Nephron (organoid): ENCODE measurements around the gene BCAS4.

Source experiments
- H3K27ac Mint-ChIP-seq, 3 experiments: 2 replicates each; pipeline ENCODE4 v1.8.0; 2020; ENCODE audit warnings: mixed read lengths in 3 of 3, mild to moderate bottlenecking in 2 of 3, moderate library complexity in 1 of 3
- H3K27me3 Mint-ChIP-seq: 2 replicates; pipeline ENCODE4 v1.8.0; 2021; ENCODE audit warnings: low read depth, mild to moderate bottlenecking, moderate library complexity, mixed read lengths
- H3K36me3 Mint-ChIP-seq: 2 replicates; pipeline ENCODE4 v1.8.0; 2020; ENCODE audit warnings: low read depth, mixed read lengths
- H3K4me1 Mint-ChIP-seq: 2 replicates; pipeline ENCODE4 v1.8.0; 2020; ENCODE audit warnings: mixed read lengths
- H3K4me3 Mint-ChIP-seq, 3 experiments: 2 replicates each; pipeline ENCODE4 v1.8.0; 2020; ENCODE audit warnings: mild to moderate bottlenecking in 3 of 3, mixed read lengths in 3 of 3, moderate library complexity in 2 of 3
- H3K9me3 Mint-ChIP-seq: 2 replicates; pipeline ENCODE4 v1.8.0; 2020; ENCODE audit warnings: mixed read lengths
- CTCF ChIP-seq, 3 experiments: fragments of 200-600 bp; sonication (generic); IDR thresholded peaks; one replicate each; pipeline ENCODE4 v1.5.0; 2021; ENCODE audit warnings: antibody characterized with exemption in 3 of 3; ENCODE audit not compliant: unreplicated experiment in 3 of 3

BCAS4 gene

GRCh38 chr20:50783903-50784302, 11.0 kb upstream of the BCAS4 start:
- H3K9me3 Mint-ChIP-seq, result no peaks in the 10 kb centered on the region
- H3K4me3 Mint-ChIP-seq, result no peak overlapping the region
- H3K36me3 Mint-ChIP-seq, result no peaks in the 10 kb centered on the region
- H3K27ac Mint-ChIP-seq, result no peak overlapping the region
- TF ChIP-seq CTCF (IDR thresholded peaks at IDR 0.05; ENCODE audit: unreplicated experiment in 3 of 3), result no peak
- peaks cover 8% of the 10 kb centered on the region for H3K27me3 Mint-ChIP-seq
- H3K4me1 Mint-ChIP-seq, result peaks cover 12% of the 10 kb centered on the region

- H3K27me3 Mint-ChIP-seq, result peaks cover 8% of the 10 kb centered on the region
- no peaks in the 10 kb centered on the region for H3K9me3 Mint-ChIP-seq
- H3K4me1 Mint-ChIP-seq, result peaks cover 13% of the 10 kb centered on the region
- no peak overlapping the region for H3K27ac Mint-ChIP-seq
- no peaks in the 10 kb centered on the region for H3K36me3 Mint-ChIP-seq
- H3K4me3 Mint-ChIP-seq, result no peak overlapping the region
- TF ChIP-seq CTCF (IDR thresholded peaks at IDR 0.05; ENCODE audit: unreplicated experiment in 3 of 3), result no peak
These were observed 10.4 kb upstream of the BCAS4 start for GRCh38 chr20:50784464-50784863.

- Mint-ChIP-seq H3K27me3 (no peaks in the 10 kb centered on the region), H3K4me1 (peaks cover 26% of the 10 kb centered on the region), H3K36me3 (no peaks in the 10 kb centered on the region), H3K27ac (no peak overlapping the region), H3K4me3 (no peak overlapping the region), H3K9me3 (no peaks in the 10 kb centered on the region)
- no peak for TF ChIP-seq CTCF (IDR thresholded peaks at IDR 0.05; ENCODE audit: unreplicated experiment in 3 of 3)
These were observed 8.2 kb upstream of the BCAS4 start for GRCh38 chr20:50786703-50787102.

GRCh38 chr20:50787181-50787580, 7.7 kb upstream of the BCAS4 start:
- Mint-ChIP-seq H3K9me3 (no peaks in the 10 kb centered on the region), H3K27ac (peak overlapping the region in 1 of 3 experiments; percentile 96), H3K4me1 (peaks cover 26% of the 10 kb centered on the region), H3K4me3 (no peak overlapping the region), H3K27me3 (no peaks in the 10 kb centered on the region), H3K36me3 (no peaks in the 10 kb centered on the region)
- no peak for TF ChIP-seq CTCF (IDR thresholded peaks at IDR 0.05; ENCODE audit: unreplicated experiment in 3 of 3)

- Mint-ChIP-seq H3K27me3 (no peaks in the 10 kb centered on the region), H3K4me3 (no peak overlapping the region), H3K9me3 (no peaks in the 10 kb centered on the region), H3K36me3 (no peaks in the 10 kb centered on the region), H3K27ac (peak overlapping the region; percentile 83 to 96 (median 95)), H3K4me1 (peaks cover 35% of the 10 kb centered on the region)
- peak; percentile 49 to 58 (median 51) for TF ChIP-seq CTCF (IDR thresholded peaks at IDR 0.05; ENCODE audit: unreplicated experiment in 3 of 3)
These were observed 6.5 kb upstream of the BCAS4 start for GRCh38 chr20:50788045-50788991.
